Measurements from ENCODE around the gene SLC13A3. TPM values are rescaled to one million over a fixed set of nuclear protein-coding genes. Genes with fewer than 3 reads are reported as not detected.

The SLC13A3 gene
- total RNA-seq, 4 donors from 2014 or later: 1.1 to 8.9 (median 4.2) TPM

DNA sequence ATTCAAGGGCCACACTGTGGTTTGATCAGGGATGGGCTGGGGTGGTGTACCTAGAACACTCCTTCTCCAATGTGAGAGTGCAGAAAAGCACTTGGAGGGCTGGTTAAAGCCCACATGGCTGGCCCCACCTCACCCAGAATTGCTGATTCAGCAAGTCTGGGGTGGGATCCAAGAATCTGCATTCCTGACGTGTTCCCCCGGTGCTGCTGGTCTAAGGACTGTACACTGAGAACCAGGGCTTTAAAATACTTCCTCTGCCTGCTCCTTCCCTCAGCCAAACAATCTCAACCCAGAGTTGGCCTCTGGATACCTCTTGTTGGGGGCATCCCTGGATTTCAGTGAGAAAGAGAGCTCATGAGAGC, 87.4 kb downstream of the SLC13A3 start:
- H3K27ac ChIP-seq: no peak overlapping the region
- H3K4me3 ChIP-seq: no peak overlapping the region
- WGBS: 58% methylated on average over 2 of the region's 2 CpGs
- no peaks in the 10 kb centered on the region for H3K27me3 ChIP-seq
- no peaks in the 10 kb centered on the region for H3K9me3 ChIP-seq
- H3K4me1 ChIP-seq: peaks cover 14% of the 10 kb centered on the region
- H3K36me3 ChIP-seq: no peaks in the 10 kb centered on the region
- TF ChIP-seq, protein P1, sequence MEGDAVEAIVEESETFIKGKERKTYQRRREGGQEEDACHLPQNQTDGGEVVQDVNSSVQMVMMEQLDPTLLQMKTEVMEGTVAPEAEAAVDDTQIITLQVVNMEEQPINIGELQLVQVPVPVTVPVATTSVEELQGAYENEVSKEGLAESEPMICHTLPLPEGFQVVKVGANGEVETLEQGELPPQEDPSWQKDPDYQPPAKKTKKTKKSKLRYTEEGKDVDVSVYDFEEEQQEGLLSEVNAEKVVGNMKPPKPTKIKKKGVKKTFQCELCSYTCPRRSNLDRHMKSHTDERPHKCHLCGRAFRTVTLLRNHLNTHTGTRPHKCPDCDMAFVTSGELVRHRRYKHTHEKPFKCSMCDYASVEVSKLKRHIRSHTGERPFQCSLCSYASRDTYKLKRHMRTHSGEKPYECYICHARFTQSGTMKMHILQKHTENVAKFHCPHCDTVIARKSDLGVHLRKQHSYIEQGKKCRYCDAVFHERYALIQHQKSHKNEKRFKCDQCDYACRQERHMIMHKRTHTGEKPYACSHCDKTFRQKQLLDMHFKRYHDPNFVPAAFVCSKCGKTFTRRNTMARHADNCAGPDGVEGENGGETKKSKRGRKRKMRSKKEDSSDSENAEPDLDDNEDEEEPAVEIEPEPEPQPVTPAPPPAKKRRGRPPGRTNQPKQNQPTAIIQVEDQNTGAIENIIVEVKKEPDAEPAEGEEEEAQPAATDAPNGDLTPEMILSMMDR (IDR thresholded peaks at IDR 0.05): no peak
- no peak for TF ChIP-seq POLR2AphosphoS5 (IDR thresholded peaks at IDR 0.05)
- no peak for TF ChIP-seq POLR2A (IDR thresholded peaks at IDR 0.05)
- no peak for TF ChIP-seq EP300 (IDR thresholded peaks at IDR 0.05)
- no peak for DNase-seq (ENCODE audit: low spot score in 2 of 2)

DNA sequence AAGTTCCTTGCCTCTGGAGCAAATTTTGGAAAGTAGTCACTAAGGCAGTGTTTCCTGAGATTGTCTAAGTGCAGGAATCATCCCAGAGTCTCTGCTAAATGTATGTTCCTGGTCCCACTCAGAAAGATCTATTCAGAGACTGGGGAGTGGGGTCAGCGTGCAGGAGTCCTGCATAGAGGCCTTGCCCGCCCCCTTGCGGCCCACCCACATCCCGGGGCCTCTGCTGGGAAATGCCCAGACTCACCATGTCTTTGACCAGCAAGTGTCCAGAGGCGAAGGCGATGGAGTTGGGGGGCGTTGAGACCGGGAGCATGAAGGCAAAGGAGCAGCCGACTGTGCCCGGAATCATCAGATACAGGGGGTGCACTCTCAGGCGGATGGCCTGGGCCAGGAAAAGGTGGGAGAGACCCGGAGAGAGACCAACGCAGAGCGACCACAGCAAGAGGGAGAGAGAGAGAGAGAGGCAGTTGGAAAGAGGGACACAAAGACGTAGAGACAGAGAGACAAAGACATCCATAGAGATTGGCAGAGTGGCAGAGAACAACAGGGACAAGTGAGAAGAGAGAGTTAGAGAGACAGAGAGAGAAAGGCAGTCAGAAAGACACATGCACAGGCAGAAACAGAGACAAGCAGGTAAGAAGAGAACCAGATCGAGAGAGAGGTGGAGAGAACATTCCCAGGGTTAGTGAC, 87.9 kb downstream of the SLC13A3 start:
- H3K27me3 ChIP-seq: no peaks in the 10 kb centered on the region
- H3K9me3 ChIP-seq: no peaks in the 10 kb centered on the region
- H3K27ac ChIP-seq: peak overlapping the region; percentile 26
- H3K4me1 ChIP-seq: peaks cover 8% of the 10 kb centered on the region
- H3K36me3 ChIP-seq: no peaks in the 10 kb centered on the region
- TF ChIP-seq POLR2A (IDR thresholded peaks at IDR 0.05) (no peak), EP300 (IDR thresholded peaks at IDR 0.05) (no peak), POLR2AphosphoS5 (IDR thresholded peaks at IDR 0.05) (no peak)
- TF ChIP-seq, protein P1 (IDR thresholded peaks at IDR 0.05): no peak
- H3K4me3 ChIP-seq: peak overlapping the region; percentile 40
- DNase-seq (ENCODE audit: low spot score in 2 of 2): no peak
- 83% methylated on average over 16 of the region's 16 CpGs for WGBS

DNA sequence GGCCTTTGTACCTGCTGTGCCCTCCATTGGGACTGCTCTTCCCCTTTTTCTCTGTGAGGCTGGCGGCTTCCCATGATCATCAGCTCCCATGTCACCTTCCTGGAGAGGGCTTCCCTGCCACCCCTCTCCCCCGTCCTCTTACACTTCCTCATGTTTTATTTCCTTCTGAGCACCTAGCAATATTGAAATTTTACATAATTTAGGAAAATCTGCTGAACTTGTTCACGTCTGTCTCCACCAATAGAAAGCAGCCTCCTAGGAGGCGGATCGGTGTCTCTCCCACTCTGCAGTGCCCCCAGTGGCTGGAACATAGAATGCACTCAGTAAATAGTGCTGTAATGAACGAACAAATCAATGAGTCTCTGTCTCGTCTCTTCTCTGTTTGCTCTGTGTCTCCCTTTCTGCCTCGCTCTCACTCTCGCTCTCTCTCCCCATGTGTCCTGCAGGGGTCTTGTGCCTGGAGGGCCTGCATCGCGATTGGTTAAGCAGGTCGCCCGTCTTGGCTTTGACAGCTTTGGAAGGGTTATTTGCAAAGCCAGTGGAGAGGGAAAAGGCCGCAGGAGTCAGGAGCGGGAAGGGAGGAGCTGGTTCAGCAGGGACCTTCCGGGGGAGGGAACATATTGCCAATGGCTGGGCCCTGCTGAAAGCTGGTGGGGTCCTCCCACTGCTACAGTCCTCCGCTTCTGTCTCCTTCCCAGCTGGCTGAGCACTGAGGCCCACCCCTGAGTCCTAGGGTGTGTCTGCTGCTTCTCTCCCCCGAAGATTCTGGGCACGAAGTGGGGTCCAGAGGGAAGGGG, 88.7 kb downstream of the SLC13A3 start:
- Histone ChIP-seq H3K27ac (peak overlapping the region; percentile 26), H3K27me3 (no peaks in the 10 kb centered on the region), H3K9me3 (no peaks in the 10 kb centered on the region), H3K36me3 (no peaks in the 10 kb centered on the region), H3K4me1 (peaks cover 8% of the 10 kb centered on the region), H3K4me3 (peak overlapping the region; percentile 40)
- DNase-seq (ENCODE audit: low spot score in 2 of 2): peak; percentile 85 to 89
- 11% methylated on average over 19 of the region's 19 CpGs for WGBS
- TF ChIP-seq POLR2AphosphoS5 (IDR thresholded peaks at IDR 0.05) (no peak), POLR2A (IDR thresholded peaks at IDR 0.05) (no peak), EP300 (IDR thresholded peaks at IDR 0.05) (no peak)
- TF ChIP-seq, protein P1 (IDR thresholded peaks at IDR 0.05): peak; percentile 65 to 92

DNA sequence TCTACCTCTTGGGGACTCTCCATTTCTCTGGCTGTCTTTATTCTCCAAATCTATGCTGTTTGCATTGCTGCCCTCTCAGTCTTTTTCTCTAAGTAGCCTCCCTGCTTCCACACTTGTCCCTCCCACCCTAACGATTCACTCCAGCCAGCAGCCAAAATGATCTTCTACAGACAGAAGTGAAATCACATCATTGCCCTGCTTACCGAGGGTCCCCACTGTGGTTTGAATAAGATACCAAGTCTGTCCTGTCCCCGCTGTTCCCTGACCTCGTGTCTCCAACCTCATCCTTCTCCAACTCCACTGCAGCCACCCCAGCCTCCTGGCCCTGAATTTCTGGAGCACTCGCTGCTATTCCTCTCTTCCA, 89.3 kb downstream of the SLC13A3 start:
- H3K4me1 ChIP-seq: peaks cover 8% of the 10 kb centered on the region
- H3K27ac ChIP-seq: no peak overlapping the region
- no peaks in the 10 kb centered on the region for H3K27me3 ChIP-seq
- H3K9me3 ChIP-seq: no peaks in the 10 kb centered on the region
- 47% methylated on average over 5 of the region's 5 CpGs for WGBS
- no peaks in the 10 kb centered on the region for H3K36me3 ChIP-seq
- TF ChIP-seq POLR2A (IDR thresholded peaks at IDR 0.05) (no peak), EP300 (IDR thresholded peaks at IDR 0.05) (no peak), POLR2AphosphoS5 (IDR thresholded peaks at IDR 0.05) (no peak)
- TF ChIP-seq, protein P1 (IDR thresholded peaks at IDR 0.05): no peak
- peak overlapping the region; percentile 40 for H3K4me3 ChIP-seq
- no peak for DNase-seq (ENCODE audit: low spot score in 2 of 2)

DNA sequence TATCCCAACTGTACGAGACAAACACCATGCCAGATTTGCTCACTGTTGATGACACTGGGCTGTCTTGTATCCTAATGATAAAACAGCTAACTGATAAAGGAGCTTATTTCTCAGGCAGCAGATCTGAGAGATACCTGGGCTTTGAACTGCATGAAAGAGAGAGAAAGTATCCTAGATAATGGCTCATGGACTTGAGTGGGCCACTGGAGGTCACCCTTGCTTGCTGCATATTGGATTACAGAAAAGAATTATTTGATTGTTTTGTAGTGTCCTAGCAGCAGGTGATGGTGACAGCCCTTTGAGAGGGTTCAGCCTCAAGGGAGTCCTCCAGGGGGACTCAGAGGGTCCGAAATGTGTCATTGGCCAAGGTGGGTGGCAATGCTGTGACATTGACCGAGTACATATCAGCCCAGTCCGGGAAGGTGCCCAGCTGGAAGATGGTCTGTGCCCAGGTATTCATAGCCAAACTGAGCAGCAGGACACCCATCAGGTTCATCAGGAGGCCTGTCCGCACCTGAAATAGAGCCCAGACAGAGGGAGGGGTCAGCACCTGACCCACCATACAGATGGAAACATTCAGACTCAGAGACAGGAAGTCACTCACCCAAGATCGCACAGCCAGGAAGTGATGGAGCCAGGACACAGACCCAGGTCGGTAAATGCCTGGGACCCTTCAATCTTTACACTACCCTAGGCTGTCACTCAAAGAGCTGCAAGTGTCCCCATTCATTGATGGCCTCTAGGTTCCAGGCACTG, 91.4 kb downstream of the SLC13A3 start:
- no peaks in the 10 kb centered on the region for H3K36me3 ChIP-seq
- no peak for DNase-seq (ENCODE audit: low spot score in 2 of 2)
- H3K27ac ChIP-seq: no peak overlapping the region
- H3K27me3 ChIP-seq: no peaks in the 10 kb centered on the region
- no peaks in the 10 kb centered on the region for H3K9me3 ChIP-seq
- TF ChIP-seq POLR2A (IDR thresholded peaks at IDR 0.05) (no peak), EP300 (IDR thresholded peaks at IDR 0.05) (no peak), POLR2AphosphoS5 (IDR thresholded peaks at IDR 0.05) (no peak)
- TF ChIP-seq, protein P1 (IDR thresholded peaks at IDR 0.05): no peak
- peaks cover 8% of the 10 kb centered on the region for H3K4me1 ChIP-seq
- WGBS: 95% methylated on average over 7 of the region's 7 CpGs
- H3K4me3 ChIP-seq: no peak overlapping the region

All from suprapubic skin (tissue), 4 donors.